Mucosa of rectum (tissue), 2 donors: Measurements from ENCODE around the gene XXYLT1.

ENCODE experiments used
- H3K27ac ChIP-seq, 2 donors: one replicate each; pipeline ENCODE4 v1.7.0; 2013; ENCODE audit warnings: inconsistent platforms in 2 of 2, low read depth in 2 of 2, low read length in 2 of 2
- H3K27me3 ChIP-seq, 2 donors: one replicate each; pipeline ENCODE4 v1.7.0; 2013; ENCODE audit warnings: low read length in 2 of 2; ENCODE audit not compliant: control insufficient read depth in 2 of 2, insufficient read depth in 2 of 2
- H3K36me3 ChIP-seq, 2 donors: one replicate each; pipeline ENCODE4 v1.7.0; 2013; ENCODE audit warnings: low read length in 2 of 2; ENCODE audit not compliant: control insufficient read depth in 2 of 2, insufficient read depth in 2 of 2
- H3K4me1 ChIP-seq, 2 donors: one replicate each; pipeline ENCODE4 v1.7.0; 2013; ENCODE audit warnings: low read length in 2 of 2, mild to moderate bottlenecking in 1 of 2; ENCODE audit not compliant: control insufficient read depth in 2 of 2, insufficient read depth in 2 of 2
- H3K4me3 ChIP-seq, 2 donors: one replicate each; pipeline ENCODE4 v1.7.0; 2013; ENCODE audit warnings: low read length in 2 of 2
- H3K9ac ChIP-seq, 2 donors: one replicate each; pipeline ENCODE4 v1.7.0; 2013; ENCODE audit warnings: low read length in 2 of 2, low read depth in 1 of 2, mild to moderate bottlenecking in 1 of 2
- H3K9me3 ChIP-seq, 2 donors: one replicate each; pipeline ENCODE4 v1.7.0; 2013; ENCODE audit warnings: low read length in 2 of 2; ENCODE audit not compliant: control insufficient read depth in 2 of 2
- donor health status: healthy.
- donor health status: Normal muscosa, but diverticular disease.

Gene XXYLT1

DNA sequence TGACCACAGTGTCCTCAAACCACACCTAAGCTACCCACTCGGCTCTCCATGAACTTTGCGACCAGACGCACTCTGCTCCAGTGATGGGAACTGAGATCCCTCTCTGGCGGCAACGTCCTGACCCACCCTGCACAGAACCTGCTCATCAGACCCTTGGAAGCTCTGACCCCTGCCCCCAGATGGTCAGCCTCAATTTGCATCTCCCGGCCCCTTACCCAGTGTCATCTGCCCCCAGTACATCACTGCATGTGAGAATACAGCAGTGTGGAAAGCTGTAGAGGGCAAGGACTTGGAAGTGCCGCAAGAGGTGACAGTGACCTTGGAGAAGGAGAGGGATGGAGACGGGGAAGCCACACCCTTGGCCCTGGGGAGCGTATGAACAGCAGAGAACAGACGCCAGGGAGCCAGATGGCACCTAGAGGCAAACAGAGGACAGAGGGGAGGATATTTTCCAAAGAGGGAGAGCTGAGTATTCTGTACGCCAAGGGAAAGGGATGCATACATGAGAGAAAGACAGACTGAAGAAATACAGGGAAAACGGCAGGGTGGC lies 192.0 kb downstream of the XXYLT1 start:
- Histone ChIP-seq H3K27me3 (no peaks in the 10 kb centered on the region), H3K4me1 (no peaks in the 10 kb centered on the region), H3K9me3 (no peaks in the 10 kb centered on the region), H3K36me3 (no peaks in the 10 kb centered on the region), H3K27ac (no peak overlapping the region), H3K4me3 (no peak overlapping the region), H3K9ac (no peak overlapping the region)

DNA sequence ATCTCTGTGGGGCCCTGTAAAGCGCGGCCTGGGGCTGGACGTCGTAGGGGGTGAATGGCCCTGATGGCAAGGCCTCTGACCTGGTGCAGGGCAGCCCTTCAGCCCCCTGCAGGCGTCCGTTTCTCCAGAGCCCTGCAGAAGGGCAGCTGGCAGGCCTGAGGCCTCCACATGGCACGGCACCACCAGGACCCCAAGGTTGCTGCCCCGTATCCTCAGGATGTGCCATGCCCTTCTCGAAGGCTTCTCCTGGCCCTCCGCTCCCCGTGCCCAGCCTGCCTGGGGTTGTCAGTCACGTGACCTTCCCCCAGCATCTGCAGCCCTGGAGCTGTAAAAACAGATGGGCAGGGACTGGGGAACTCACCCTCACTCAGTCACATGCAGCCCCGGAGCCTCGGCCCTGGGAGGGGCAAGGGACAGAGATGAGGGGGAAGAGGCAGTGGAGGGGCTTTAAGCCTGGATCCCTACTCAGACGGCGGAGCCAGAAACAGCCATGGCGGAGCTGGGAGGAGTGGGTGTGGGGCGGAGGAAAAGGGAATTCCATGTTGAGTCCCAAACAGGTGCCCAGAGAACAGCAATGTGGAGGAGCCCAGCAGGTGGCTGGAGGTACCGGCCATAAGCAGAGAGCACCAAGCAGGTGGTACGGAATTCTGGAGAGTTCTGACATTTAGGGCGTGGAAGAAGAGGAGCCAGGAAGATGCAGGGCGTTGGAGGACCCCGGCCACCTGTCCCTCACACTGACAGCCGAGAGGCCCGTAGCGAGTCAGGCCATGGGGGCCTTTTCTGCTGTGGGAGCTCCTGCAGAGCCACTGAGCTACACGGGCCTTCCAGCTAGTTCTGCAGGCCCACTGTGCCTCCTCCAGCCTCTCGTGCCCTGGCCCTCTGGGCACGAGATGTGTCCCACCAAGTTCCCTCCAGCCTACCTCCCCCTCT lies 193.1 kb downstream of the XXYLT1 start:
- H3K4me1 ChIP-seq: no peaks in the 10 kb centered on the region
- H3K9ac ChIP-seq: no peak overlapping the region
- H3K27ac ChIP-seq: no peak overlapping the region
- no peaks in the 10 kb centered on the region for H3K27me3 ChIP-seq
- no peaks in the 10 kb centered on the region for H3K9me3 ChIP-seq
- H3K36me3 ChIP-seq: no peaks in the 10 kb centered on the region
- no peak overlapping the region for H3K4me3 ChIP-seq

DNA sequence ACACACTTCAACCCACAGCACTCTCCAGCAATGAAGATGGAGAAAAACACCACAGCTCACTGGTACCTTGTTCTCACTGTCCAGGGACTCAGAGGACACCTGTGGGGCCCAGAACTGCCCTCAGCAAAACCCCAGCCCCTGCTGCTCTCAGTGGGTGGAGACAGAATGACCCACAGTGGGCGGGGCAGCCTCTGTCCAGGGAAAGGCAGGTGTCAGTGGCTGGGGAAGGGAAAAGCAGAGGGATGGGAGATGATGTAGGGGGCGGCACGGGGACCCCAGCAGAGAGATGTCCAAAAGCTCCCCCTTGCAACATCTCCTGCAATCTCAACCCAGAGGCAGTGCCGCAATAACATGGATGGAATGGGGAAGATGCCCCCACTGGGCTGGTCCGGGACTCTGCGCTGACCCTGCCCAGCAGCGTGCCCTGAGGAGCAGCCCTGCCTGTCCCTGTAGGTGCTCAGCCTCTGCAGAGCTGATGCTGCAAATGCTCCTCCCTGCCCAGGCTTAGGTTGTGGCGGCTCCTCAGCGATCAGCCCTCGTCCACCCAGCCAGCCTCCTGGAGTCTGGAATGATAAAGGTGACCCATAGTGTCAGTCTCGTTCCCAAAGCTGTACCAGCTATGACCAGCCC lies 193.9 kb downstream of the XXYLT1 start:
- Histone ChIP-seq H3K4me1 (no peaks in the 10 kb centered on the region), H3K9ac (no peak overlapping the region), H3K27ac (no peak overlapping the region), H3K27me3 (no peaks in the 10 kb centered on the region), H3K36me3 (no peaks in the 10 kb centered on the region), H3K9me3 (no peaks in the 10 kb centered on the region), H3K4me3 (no peak overlapping the region)

DNA sequence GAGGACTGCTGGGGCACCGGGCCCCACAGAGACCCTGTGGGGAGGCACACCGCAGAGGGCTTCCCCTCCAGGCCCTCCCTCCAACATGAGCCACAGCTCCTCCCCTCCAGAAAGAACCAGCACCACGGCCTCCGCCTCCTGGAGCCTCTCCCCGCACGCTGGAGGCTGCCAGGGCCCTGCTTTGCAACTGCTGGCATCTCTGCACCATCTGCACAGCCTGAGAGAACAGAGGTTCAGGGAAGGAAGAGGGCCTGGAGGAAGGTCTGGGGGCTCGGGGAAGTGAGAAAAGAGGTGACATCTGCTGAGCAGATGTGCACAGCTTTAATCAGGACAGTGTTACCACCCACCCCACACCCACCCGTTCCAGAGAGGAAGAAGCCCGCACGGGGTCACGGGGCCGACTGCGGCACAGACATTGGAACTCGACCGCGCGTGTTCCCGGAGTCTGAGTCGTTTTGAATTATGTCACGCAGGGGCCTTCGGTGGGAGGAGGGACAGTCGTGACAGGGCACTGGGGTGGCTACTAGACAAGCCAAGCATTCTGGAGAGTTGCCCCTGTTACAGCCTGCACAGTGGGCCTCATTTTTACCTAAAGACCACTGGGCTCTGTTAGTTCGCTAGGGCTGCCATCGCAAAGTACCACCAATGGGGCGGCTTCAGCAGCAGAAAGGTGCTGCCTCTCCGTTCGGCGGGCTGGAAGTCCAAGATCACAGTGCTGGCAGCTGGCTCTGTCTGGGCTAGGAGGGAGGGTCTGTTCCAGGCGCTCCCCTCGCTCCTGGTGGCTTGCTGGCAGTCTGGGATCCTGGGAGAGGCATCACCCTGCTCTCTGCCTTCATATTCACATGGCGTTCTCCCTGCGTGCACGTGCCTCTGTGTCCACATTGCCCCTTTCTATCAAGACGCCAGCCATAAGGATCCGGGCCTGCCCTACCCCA lies 194.8 kb downstream of the XXYLT1 start:
- Histone ChIP-seq H3K36me3 (no peaks in the 10 kb centered on the region), H3K4me3 (no peak overlapping the region), H3K9ac (no peak overlapping the region), H3K9me3 (no peaks in the 10 kb centered on the region), H3K27me3 (no peaks in the 10 kb centered on the region), H3K27ac (no peak overlapping the region), H3K4me1 (no peaks in the 10 kb centered on the region)

DNA sequence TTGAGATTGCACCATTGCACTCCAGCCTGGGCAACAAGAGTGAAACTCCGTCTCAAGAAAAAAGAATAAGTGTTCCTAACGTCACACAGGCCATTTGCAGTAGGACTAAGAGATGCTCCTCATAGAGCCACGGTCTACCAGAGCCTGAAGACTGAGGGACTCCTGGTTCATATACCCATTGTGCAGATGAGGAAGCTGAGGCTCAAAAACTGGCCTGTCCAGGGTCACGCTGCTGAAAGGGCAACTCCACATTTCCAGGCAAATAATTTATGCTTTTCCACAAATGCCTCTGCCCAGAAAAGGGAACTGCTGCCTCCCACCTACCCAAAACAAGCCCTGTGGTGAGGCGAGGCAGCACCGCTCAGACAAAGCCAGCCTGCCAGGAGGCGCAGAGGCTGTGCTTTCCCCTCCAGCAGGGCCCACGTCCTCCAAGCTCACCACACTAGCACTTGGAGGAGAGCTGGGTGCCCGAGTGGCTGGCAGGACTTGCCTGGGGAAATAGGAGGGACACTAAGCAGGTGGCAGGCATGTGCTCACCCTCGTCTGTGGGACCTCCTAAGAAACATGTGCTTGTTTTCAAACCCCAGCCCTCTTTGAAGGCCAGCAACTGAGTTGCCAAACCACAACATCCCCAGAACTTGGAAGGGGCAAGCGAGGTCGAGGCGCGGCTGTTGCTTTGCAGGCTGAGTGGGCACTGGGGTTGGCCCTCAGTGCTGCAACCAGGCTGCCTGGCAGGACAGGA lies 195.6 kb downstream of the XXYLT1 start:
- H3K36me3 ChIP-seq: no peaks in the 10 kb centered on the region
- no peaks in the 10 kb centered on the region for H3K27me3 ChIP-seq
- H3K4me3 ChIP-seq: no peak overlapping the region
- no peak overlapping the region for H3K27ac ChIP-seq
- no peaks in the 10 kb centered on the region for H3K9me3 ChIP-seq
- H3K9ac ChIP-seq: no peak overlapping the region
- H3K4me1 ChIP-seq: no peaks in the 10 kb centered on the region

DNA sequence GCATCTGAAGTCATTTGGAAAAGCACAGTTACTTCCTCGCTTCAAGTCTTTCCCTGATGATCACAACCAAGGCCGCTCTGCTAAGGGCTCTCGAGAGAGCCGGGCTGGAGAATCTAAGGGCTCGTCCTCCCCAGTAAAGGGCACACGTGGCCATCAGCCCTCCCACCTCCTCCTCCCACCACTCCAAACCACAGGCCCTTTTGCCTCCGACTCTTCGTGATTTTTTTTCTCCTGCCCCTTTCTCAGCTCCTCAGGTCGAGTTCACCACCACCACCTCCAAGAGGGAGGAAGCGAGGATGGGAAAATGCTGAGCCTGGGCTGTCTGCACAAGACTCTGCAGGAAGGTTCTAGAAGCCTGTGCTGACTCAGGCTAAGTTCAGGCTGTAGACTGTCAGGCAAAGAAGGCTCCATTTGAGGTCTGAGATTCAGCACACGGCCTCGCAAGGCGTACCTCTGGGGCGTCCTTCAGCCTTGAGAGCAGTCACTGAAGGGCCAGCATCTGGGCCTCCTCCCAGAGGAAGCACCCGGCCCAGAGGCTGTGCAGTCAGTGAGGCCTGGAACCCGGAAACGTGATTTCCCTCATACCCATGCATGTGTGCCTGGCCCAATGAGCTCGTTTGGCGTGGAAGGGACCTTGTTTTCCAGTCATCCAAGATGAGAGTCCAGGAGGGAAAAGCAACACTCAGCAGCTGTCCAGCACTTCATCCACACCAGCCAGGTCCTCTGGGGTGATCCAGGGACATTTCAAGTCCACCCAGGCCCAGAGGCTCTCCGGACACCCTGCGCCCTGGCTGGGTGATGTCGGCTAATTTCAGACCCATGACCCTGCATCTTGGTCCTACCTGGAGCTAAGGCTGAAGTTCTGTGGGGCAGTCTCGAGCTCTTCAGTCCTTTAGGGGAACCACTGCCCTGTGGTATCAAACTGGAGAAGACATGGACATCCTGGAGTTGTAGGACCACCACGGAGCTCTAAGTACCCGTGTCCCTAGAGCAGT lies 196.8 kb downstream of the XXYLT1 start:
- H3K36me3 ChIP-seq: no peaks in the 10 kb centered on the region
- H3K27ac ChIP-seq: no peak overlapping the region
- peaks cover 0 to 2% of the 10 kb centered on the region in 2 donors for H3K4me1 ChIP-seq
- no peak overlapping the region for H3K9ac ChIP-seq
- H3K27me3 ChIP-seq: no peaks in the 10 kb centered on the region
- no peaks in the 10 kb centered on the region for H3K9me3 ChIP-seq
- no peak overlapping the region for H3K4me3 ChIP-seq

DNA sequence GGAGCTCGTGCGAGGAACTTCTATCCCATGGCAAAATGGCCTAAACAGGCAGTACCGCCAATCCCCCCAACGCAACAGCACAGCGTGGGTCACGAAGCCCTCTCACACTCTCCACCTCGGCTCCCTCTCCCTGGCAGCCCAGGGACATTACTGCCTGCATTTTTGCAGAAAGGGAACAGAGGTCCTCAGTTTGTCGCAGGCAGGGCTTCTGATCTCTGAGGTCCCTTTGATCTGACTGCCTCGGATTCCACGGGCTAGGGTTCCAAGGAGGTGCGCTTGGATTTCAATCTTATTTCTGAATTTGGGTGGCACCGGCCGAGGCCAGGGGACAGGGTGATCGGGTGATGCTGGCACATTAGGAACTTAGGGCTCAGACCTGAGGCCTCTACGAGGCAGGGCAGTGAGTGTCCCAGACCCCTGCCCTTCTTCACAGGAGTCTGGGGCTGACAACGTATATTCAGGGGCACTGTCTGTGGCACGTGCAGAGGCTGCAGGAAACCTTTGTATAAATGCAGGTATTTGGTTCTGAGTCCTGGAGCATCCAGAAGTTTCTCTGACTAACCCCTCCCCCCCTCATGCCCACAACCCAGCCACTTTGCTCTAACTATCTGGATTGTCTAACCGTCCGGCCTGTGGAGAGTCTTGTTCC lies 197.9 kb downstream of the XXYLT1 start:
- no peaks in the 10 kb centered on the region for H3K27me3 ChIP-seq

DNA sequence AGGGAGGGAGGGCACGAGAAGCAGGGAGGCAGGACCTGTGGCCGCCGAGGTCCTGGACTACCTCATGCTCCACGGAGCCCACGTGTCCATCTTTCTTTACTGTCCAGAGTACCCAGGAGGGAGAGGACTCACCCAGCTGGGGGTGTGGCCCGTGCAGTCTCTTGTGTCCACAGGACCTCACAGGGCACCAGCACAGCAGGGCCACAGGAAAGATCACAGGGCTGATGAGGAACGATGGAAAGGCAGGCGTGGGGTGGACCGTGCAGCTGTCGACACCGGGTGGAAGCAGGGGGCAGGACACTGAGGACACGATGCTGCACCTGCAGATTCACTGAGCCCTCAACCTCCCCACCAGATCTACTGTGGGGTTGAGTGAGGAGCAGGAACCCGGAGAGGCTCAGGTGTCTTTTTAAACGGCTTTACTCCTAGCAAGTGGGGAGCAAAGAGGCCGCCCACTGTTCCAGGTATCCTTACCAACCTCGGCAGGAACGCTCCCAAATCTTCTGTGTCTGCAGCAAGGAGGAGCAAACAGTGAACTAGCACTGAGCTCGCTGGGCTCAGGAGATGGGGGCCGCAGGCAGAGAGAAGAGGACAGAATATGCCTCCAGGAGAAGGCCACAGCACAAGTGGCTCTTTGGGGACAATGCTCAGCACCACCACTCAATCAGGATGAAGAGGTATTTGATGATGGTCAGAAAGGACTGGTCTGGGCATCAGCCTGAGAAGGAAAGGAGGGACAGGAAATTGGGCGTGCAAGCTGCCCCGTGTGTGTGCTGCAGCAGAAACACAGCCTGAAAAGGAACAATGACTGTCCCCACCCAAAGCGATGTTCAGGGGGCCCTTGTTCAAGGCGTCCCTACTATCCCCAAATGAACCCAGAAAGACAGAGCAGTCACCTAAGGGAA lies 198.8 kb downstream of the XXYLT1 start:
- Histone ChIP-seq H3K9ac (no peak overlapping the region), H3K4me1 (peaks cover 0 to 2% of the 10 kb centered on the region in 2 donors), H3K27me3 (no peaks in the 10 kb centered on the region)

More for the DNA sequence above, 197.9 kb downstream of the XXYLT1 start:
- Histone ChIP-seq H3K9me3 (no peaks in the 10 kb centered on the region), H3K4me1 (peaks cover 0 to 2% of the 10 kb centered on the region in 2 donors), H3K4me3 (no peak overlapping the region), H3K27ac (no peak overlapping the region), H3K36me3 (no peaks in the 10 kb centered on the region), H3K9ac (no peak overlapping the region)

More for the DNA sequence above, 198.8 kb downstream of the XXYLT1 start:
- Histone ChIP-seq H3K9me3 (no peaks in the 10 kb centered on the region), H3K36me3 (no peaks in the 10 kb centered on the region), H3K4me3 (no peak overlapping the region), H3K27ac (no peak overlapping the region)
